Ishikawa (cell line): ENCODE data around the gene SLC26A8.

Source experiments
- RAD21 ChIP-seq: IDR thresholded peaks from 2 replicates; pipeline ENCODE4 v1.6.1; 2012; ENCODE audit warnings: low read depth
- REST ChIP-seq: IDR thresholded peaks from 2 replicates; pipeline ENCODE4 v1.6.1; 2012; ENCODE audit warnings: low read depth, mild to moderate bottlenecking
- TAF1 ChIP-seq: IDR thresholded peaks from 2 replicates; pipeline ENCODE4 v1.6.1; 2012; ENCODE audit warnings: low read depth, mild to moderate bottlenecking

GRCh38 chr6:36069573-36069972 lies 45.1 kb upstream of the SLC26A8 start:
- TF ChIP-seq REST (no peak), RAD21 (no peak), TAF1 (no peak)
